Tongue (tissue), 2 donors: ENCODE data around the gene ADGRD1. TPM values are rescaled to one million over a fixed set of nuclear protein-coding genes. Genes with fewer than 3 reads are reported as not detected.
A peak's percentile ranks its signal among the peaks of the same experiment; 100 is the strongest.
"Not testable (repeated sequence)": the region's sequence is repeated elsewhere in the genome, so short reads cannot be mapped to it uniquely, and the experiment has no call there.

ENCODE experiments used
- DNase-seq: peaks from one replicate; pipeline ENCODE4 v3.0.0-alpha.2; 2015
- total RNA-seq: library from RNA; depleted of rRNA; stranded (reverse); fragments of >200 nt; gene quantifications from one replicate; pipeline ENCODE4 v1.2.3, GENCODE V29; 2014

The ADGRD1 gene
- total RNA-seq = 16.4 TPM

- DNase-seq = peak; percentile 82
These were observed at the start of gene ADGRD1 for GRCh38 chr12:130953771-130954543. ADGRD1 (plus strand) TSS chr12:130953907; CDS start chr12:130954466, 559 bp downstream.

GRCh38 chr12:130904064-130904463, 49.6 kb upstream of the ADGRD1 start:
- DNase-seq = no peak

- not testable (repeated sequence) for DNase-seq
These were observed 48.7 kb upstream of the ADGRD1 start for GRCh38 chr12:130904936-130905455.

- DNase-seq = no peak
These were observed 44.6 kb upstream of the ADGRD1 start for GRCh38 chr12:130909111-130909510.

- no peak for DNase-seq
These were observed 42.5 kb upstream of the ADGRD1 start for GRCh38 chr12:130911193-130911592.

- no peak for DNase-seq
These were observed 41.8 kb upstream of the ADGRD1 start for GRCh38 chr12:130911933-130912332.

- peak; percentile 86 for DNase-seq
These were observed 37.3 kb upstream of the ADGRD1 start for GRCh38 chr12:130916241-130916911.

GRCh38 chr12:130917607-130918006, 36.1 kb upstream of the ADGRD1 start:
- DNase-seq = no peak

GRCh38 chr12:130919086-130919485, 34.6 kb upstream of the ADGRD1 start:
- DNase-seq = no peak

GRCh38 chr12:130920119-130920703, 33.5 kb upstream of the ADGRD1 start:
- no peak for DNase-seq

GRCh38 chr12:130920723-130921381, 32.9 kb upstream of the ADGRD1 start:
- peak; percentile 16 for DNase-seq

- DNase-seq = peak; percentile 31
These were observed 31.2 kb upstream of the ADGRD1 start for GRCh38 chr12:130922511-130922953.

GRCh38 chr12:130924966-130925665, 28.6 kb upstream of the ADGRD1 start:
- no peak for DNase-seq

GRCh38 chr12:130925666-130926015, 28.1 kb upstream of the ADGRD1 start:
- DNase-seq = peak; percentile 34

- DNase-seq = no peak
These were observed 24.3 kb upstream of the ADGRD1 start for GRCh38 chr12:130929363-130929762.

- DNase-seq = no peak
These were observed 21.4 kb upstream of the ADGRD1 start for GRCh38 chr12:130932061-130932930.

GRCh38 chr12:130933269-130933995, 20.3 kb upstream of the ADGRD1 start:
- DNase-seq = no peak

- DNase-seq = no peak
These were observed 19.0 kb upstream of the ADGRD1 start for GRCh38 chr12:130934753-130935152.

- no peak for DNase-seq
These were observed 17.1 kb upstream of the ADGRD1 start for GRCh38 chr12:130936561-130936960.

GRCh38 chr12:130937063-130937462, 16.6 kb upstream of the ADGRD1 start:
- no peak for DNase-seq
